Ureter (tissue), 1 donor: ENCODE data around the gene C3orf22. TPM values are rescaled to one million over a fixed set of nuclear protein-coding genes. Genes with fewer than 3 reads are reported as not detected.
"Not testable (repeated sequence)": the region's sequence is repeated elsewhere in the genome, so short reads cannot be mapped to it uniquely, and the experiment has no call there.

Source experiments
- DNase-seq: peaks from one replicate; pipeline ENCODE4 v3.0.0-alpha.2; 2020; ENCODE audit warnings: low spot score
- total RNA-seq: library from RNA; stranded (reverse); gene quantifications from one replicate; pipeline ENCODE4 v1.2.4, GENCODE V29; 2023
- donor health status: DM: yes; HTN: yes; CAD: no.

Gene C3orf22
- total RNA-seq, 1 donor from 2014 or later, result not detected

- no peak for DNase-seq
Measured at GRCh38 chr3:126543457-126544061, 15.2 kb downstream of the C3orf22 start.

DNA sequence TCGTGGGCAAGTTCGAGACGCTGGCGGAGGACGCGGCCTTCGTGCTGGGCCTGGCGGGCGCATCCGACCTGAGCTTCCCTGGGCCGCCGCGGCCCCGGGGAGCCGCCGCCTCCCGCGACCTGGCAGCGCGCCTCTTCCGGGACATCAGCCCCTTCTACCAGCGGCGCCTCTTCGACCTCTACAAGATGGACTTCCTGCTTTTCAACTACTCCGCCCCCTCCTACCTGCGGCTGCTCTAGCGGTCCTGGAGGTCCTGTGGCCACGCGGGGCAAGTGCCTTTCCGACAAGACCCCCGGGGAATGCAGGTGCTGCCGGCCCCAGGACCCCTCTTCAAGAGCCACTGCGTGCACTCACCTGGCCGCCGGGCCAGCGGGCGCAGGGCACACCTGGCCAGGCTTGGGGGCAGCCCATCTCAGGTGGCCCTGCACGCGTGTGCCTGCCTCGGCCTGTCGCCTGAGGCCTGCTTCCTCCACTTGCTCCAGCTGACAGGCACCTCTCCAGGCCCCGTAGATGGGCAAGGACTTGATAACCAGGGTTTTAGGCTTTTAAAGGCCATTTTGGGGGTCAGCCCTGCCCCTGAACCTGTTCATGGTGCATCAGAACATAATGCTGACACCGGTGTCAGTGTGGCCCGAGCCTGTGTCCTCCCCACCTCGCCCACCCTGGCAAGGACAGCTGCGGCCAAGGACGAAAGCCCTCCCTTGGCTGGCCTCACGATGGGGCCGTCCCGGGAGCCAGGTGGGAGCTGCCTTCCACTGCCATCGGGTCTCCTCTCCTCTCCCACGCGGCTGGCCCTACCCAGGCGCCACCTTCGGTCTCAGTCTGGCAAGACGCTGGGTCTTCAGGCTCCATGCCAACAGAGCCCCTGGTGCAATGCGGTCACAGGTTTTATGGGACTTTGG, 16.1 kb downstream of the C3orf22 start:
- DNase-seq, result peak; percentile 37

- DNase-seq, result no peak
Measured at GRCh38 chr3:126541628-126542339, 16.9 kb downstream of the C3orf22 start.

- DNase-seq, result peak; percentile 37
Measured at GRCh38 chr3:126540951-126541627, 17.6 kb downstream of the C3orf22 start.

- peak; percentile 45 for DNase-seq
Measured at GRCh38 chr3:126540342-126540849, 18.3 kb downstream of the C3orf22 start.

DNA sequence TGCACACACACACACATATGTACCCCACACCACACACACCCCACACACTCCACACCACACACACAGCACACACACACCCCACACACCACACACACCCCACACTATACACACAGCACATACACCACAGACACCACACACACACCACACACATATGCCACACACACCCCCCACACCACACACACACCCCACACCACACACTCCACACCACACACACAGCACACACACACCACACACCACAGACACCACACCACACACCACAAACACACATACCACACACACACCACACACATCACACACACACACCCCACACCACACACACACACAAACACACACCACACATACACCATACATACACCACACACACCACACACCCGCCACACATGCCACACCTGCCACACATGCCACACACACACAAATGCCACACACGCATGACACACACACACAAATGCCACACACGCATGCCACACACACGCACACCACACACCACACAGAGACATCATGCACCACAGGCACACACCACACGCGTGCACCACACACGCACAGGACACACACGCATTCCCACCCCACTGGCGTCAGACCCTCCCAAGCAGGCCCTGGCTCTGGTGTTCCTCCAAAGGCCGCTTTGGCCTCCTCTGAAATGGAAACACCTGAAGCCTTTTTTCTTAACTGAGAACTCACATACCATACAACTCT, 19.0 kb downstream of the C3orf22 start:
- DNase-seq, result peak; percentile 26

- no peak for DNase-seq
Measured at GRCh38 chr3:126538966-126539365, 19.8 kb downstream of the C3orf22 start.

DNA sequence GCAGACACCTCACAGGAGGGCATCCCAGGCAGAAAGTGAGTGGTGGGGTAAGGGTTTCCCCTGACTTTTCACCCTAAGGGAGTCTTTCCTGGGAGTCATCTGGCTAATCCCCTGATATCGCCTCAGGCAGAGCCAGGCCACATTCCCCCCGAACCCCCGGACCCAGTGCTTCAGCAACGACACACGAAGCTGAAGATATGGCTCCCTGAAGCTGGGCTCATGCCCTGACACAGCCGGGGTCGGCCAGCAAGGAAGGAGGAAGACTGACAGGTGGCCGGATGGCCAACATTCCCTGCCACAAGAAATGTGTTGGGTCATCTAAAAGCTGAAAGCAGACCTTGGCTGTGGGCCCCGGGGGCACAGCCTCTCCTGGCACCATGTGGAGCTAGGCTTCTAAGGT, 20.4 kb downstream of the C3orf22 start:
- DNase-seq, result no peak

DNA sequence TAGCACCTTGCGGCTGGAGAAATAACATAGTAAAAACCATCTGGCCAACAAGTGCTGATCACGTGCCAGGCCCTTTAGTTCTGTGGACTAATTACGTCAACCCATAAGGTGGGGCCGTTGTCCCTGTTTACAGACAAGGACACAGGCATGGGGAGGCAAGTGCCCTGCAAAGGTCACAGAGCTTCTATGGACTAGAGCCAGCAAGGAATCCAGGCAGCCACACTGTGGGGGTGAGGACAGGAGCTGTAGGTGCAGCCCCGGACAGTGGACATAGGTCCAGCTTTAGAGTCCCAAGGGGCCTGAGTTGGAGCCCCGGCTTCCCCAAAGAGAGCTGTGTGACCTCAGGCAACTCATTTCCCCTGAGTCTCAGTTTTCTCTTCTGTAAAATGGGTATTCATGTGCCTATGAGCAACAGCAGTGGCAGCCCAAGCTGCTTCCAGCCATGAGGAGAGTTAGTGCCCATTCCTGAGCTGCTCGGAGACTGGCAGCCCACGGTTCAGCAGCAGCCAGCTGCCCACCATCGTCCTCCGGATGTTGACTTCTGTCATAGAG, 20.9 kb downstream of the C3orf22 start:
- DNase-seq, result no peak

GRCh38 chr3:126537116-126537729, 21.5 kb downstream of the C3orf22 start:
- no peak for DNase-seq

- DNase-seq, result no peak
Measured at GRCh38 chr3:126536126-126536525, 22.6 kb downstream of the C3orf22 start.

- DNase-seq, result no peak
Measured at GRCh38 chr3:126535636-126536035, 23.1 kb downstream of the C3orf22 start.

- not testable (repeated sequence) for DNase-seq
Measured at GRCh38 chr3:126534716-126535115, 24.0 kb downstream of the C3orf22 start.

- DNase-seq, result no peak
Measured at GRCh38 chr3:126533506-126533905, 25.2 kb downstream of the C3orf22 start.

GRCh38 chr3:126531051-126531330, 27.7 kb downstream of the C3orf22 start:
- no peak for DNase-seq

- no peak for DNase-seq
Measured at GRCh38 chr3:126530171-126531050, 28.3 kb downstream of the C3orf22 start.

DNA sequence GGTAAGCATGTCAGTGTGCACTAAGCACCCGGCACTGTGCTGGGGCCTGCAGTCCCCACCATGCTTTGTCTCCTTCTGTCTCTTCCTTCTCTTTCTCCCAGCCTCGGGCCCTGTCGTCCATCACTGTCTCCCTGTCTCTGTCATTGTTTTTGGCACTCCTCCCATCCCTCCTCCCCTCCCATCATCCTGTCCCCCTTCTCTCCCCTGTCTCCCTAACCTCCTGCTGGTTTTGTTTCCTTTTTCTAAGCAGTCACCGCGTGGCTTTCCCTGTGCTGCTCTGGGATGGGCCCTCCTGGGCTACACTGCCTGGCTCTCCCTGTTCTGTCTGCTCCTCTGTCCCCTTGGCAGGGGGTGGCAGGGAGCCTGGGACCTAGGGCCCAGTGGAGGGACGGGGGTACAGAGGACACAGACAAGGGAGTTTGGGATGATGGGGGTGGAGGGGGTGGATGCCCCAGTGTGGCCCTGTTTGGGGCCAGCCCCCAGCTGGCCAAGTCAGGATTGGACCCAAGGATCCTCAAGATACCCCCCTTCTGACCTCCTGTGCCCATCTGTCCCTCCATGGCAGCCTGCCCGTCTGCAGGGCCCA, 29.1 kb downstream of the C3orf22 start:
- DNase-seq, result no peak

GRCh38 chr3:126528800-126529541, 29.8 kb downstream of the C3orf22 start:
- DNase-seq, result no peak
